Measurements from ENCODE around the gene TMEM151B.
"Not testable (repeated sequence)": the region's sequence is repeated elsewhere in the genome, so short reads cannot be mapped to it uniquely, and the experiment has no call there.

GRCh38 chr6:44346818-44347217 lies 76.6 kb downstream of the TMEM151B start:
- TF ChIP-seq CTCF, POLR2A (IDR thresholded peaks at IDR 0.05): not testable (repeated sequence)
